ENCODE data around the gene ADORA2A. TPM values are rescaled to one million over a fixed set of nuclear protein-coding genes. Genes with fewer than 3 reads are reported as not detected.
A peak's percentile ranks its signal among the peaks of the same experiment; 100 is the strongest.

Gene ADORA2A
- total RNA-seq, 2 experiments from 2014 or later = 37.6 to 38.0 TPM

GRCh38 chr22:24440270-24440717 lies 12.9 kb downstream of the ADORA2A start:
- intact Hi-C loops (cut with micrococcal nuclease) = no loop called here

GRCh38 chr22:24440718-24441405 lies 13.5 kb downstream of the ADORA2A start:
- peak overlapping the region; percentile 6 for H3K27ac Mint-ChIP-seq
- no peaks in the 10 kb centered on the region for H3K9me3 Mint-ChIP-seq

More at GRCh38 chr22:24440270-24440717, 12.9 kb downstream of the ADORA2A start:
- peaks cover 49% of the 10 kb centered on the region for H3K36me3 Mint-ChIP-seq (ENCODE audit: low read depth)
- no peak overlapping the region for H3K4me3 Mint-ChIP-seq
- peaks cover 83% of the 10 kb centered on the region for H3K4me1 Mint-ChIP-seq (ENCODE audit: low read depth)
- no peaks in the 10 kb centered on the region for H3K9me3 Mint-ChIP-seq
- CTCF ChIA-PET = no interaction called here
- H3K27ac Mint-ChIP-seq = peak overlapping the region; percentile 6
- H3K27me3 Mint-ChIP-seq (ENCODE audit: low read depth) = no peaks in the 10 kb centered on the region
- no peak for DNase-seq

DNA sequence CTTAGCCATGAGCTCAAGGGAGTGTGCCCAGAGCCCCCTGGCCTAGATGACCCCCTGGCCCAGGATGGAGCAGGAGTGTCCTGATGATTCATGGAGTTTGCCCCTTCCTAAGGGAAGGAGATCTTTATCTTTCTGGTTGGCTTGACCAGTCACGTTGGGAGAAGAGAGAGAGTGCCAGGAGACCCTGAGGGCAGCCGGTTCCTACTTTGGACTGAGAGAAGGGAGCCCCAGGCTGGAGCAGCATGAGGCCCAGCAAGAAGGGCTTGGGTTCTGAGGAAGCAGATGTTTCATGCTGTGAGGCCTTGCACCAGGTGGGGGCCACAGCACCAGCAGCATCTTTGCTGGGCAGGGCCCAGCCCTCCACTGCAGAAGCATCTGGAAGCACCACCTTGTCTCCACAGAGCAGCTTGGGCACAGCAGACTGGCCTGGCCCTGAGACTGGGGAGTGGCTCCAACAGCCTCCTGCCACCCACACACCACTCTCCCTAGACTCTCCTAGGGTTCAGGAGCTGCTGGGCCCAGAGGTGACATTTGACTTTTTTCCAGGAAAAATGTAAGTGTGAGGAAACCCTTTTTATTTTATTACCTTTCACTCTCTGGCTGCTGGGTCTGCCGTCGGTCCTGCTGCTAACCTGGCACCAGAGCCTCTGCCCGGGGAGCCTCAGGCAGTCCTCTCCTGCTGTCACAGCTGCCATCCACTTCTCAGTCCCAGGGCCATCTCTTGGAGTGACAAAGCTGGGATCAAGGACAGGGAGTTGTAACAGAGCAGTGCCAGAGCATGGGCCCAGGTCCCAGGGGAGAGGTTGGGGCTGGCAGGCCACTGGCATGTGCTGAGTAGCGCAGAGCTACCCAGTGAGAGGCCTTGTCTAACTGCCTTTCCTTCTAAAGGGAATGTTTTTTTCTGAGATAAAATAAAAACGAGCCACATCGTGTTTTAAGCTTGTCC lies 14.3 kb downstream of the ADORA2A start:
- no peaks in the 10 kb centered on the region for H3K27me3 Mint-ChIP-seq (ENCODE audit: low read depth)
- CTCF ChIA-PET = interaction anchor here (0.6 to 1.1 kb wide), 3 partner anchors 14 to 361 kb away, joined by 3 to 4 read pairs (median 3); no protein-coding TSS in a partner anchor
- H3K9me3 Mint-ChIP-seq = no peaks in the 10 kb centered on the region
- peaks cover 45% of the 10 kb centered on the region for H3K36me3 Mint-ChIP-seq (ENCODE audit: low read depth)
- peaks cover 81% of the 10 kb centered on the region for H3K4me1 Mint-ChIP-seq (ENCODE audit: low read depth)
- no peak overlapping the region for H3K4me3 Mint-ChIP-seq
- no peak for DNase-seq
- peak overlapping the region; percentile 34 for H3K27ac Mint-ChIP-seq
- intact Hi-C loops (cut with micrococcal nuclease) = no loop called here

More at GRCh38 chr22:24440718-24441405, 13.5 kb downstream of the ADORA2A start:
- CTCF ChIA-PET = interaction anchor here (0.6 to 1.1 kb wide), 2 partner anchors 13 to 94 kb away, joined by 3 read pairs; no protein-coding TSS in a partner anchor
- intact Hi-C loops (cut with micrococcal nuclease) = no loop called here
- Mint-ChIP-seq H3K27me3 (ENCODE audit: low read depth) (no peaks in the 10 kb centered on the region), H3K4me1 (ENCODE audit: low read depth) (peaks cover 83% of the 10 kb centered on the region), H3K36me3 (ENCODE audit: low read depth) (peaks cover 48% of the 10 kb centered on the region), H3K4me3 (no peak overlapping the region)
- DNase-seq = no peak

DNA sequence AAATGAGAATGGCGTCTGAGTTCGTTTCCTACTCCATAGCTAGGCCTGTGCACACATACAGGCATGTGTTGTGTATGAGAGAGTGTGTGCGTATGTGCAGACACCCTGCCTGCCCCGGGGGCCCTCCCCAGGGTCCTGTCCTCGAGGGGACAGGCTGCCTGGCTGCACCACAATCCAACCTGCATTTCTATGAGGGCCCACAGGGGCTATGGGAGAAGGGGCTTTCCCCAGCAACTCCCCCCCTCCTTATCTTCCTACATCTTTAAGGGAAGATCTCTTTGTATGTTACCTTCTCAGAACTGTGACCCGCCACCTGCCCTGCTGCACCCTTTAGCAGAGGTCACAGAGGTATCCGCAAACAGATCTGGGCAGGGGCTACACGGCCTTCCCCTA lies 14.9 kb downstream of the ADORA2A start:
- peaks cover 75% of the 10 kb centered on the region for H3K4me1 Mint-ChIP-seq (ENCODE audit: low read depth)
- no peaks in the 10 kb centered on the region for H3K9me3 Mint-ChIP-seq
- intact Hi-C loops (cut with micrococcal nuclease) = no loop called here
- H3K27ac Mint-ChIP-seq = peak overlapping the region; percentile 46
- CTCF ChIA-PET = no interaction called here
- H3K27me3 Mint-ChIP-seq (ENCODE audit: low read depth) = no peaks in the 10 kb centered on the region
- no peak overlapping the region for H3K4me3 Mint-ChIP-seq
- DNase-seq = no peak
- peaks cover 42% of the 10 kb centered on the region for H3K36me3 Mint-ChIP-seq (ENCODE audit: low read depth)

DNA sequence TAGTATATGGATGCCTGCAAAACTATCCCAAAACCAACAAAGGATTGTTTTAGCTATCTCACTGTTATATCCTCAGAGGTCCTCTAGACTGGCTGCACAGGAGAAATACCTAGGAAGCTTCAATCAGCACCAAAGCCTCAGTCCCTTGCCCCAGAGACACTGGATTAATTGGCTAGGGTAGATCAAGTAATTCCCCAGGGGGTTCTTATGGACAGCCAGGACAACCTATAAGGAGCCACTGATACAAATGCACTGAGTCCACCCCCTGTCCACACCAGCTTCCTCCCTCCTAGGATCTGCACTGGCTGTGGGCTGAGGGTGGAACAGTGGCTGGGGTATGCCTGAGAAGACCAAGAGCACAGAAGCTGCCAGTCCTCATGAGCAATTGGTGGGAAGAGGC lies 16.3 kb downstream of the ADORA2A start:
- no peak overlapping the region for H3K4me3 Mint-ChIP-seq
- H3K4me1 Mint-ChIP-seq (ENCODE audit: low read depth) = peaks cover 62% of the 10 kb centered on the region
- H3K9me3 Mint-ChIP-seq = no peaks in the 10 kb centered on the region

DNA sequence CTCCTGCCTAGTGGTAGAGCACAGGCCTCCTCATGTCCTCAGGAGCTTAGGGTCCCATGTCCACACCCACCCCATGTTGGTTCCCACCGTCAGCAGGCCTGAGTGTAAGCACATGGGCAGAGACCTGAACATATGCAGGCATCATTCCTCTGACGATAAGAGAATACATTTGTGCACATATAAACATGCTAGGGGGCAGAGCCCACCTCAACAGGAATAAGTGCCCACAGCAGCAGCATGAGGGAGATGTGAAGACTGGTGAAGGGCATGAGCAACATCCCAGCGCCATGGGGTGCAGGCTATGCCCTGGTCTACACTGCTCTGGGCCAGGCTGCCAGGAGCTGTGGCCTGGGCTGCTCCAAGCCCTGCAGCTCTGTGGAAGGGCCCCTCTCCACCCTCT lies 16.9 kb downstream of the ADORA2A start:
- H3K27ac Mint-ChIP-seq = peak overlapping the region; percentile 35
- no peaks in the 10 kb centered on the region for H3K27me3 Mint-ChIP-seq (ENCODE audit: low read depth)
- intact Hi-C loops (cut with micrococcal nuclease) = no loop called here
- H3K9me3 Mint-ChIP-seq = no peaks in the 10 kb centered on the region
- DNase-seq = no peak
- peaks cover 33% of the 10 kb centered on the region for H3K36me3 Mint-ChIP-seq (ENCODE audit: low read depth)
- CTCF ChIA-PET = interaction anchor here (0.5 to 1.2 kb wide), 3 partner anchors 21 to 62 kb away, joined by 3 to 5 read pairs (median 3); no protein-coding TSS in a partner anchor
- peaks cover 58% of the 10 kb centered on the region for H3K4me1 Mint-ChIP-seq (ENCODE audit: low read depth)
- H3K4me3 Mint-ChIP-seq = no peak overlapping the region

More for the DNA sequence above, 16.3 kb downstream of the ADORA2A start:
- intact Hi-C loops (cut with micrococcal nuclease) = no loop called here
- Mint-ChIP-seq H3K27me3 (ENCODE audit: low read depth) (no peaks in the 10 kb centered on the region), H3K36me3 (ENCODE audit: low read depth) (peaks cover 35% of the 10 kb centered on the region), H3K27ac (no peak overlapping the region)
- CTCF ChIA-PET = interaction anchor here (0.5 to 1.2 kb wide), 3 partner anchors 20 to 62 kb away, joined by 3 to 5 read pairs (median 3); no protein-coding TSS in a partner anchor
- DNase-seq = no peak

- no peak for DNase-seq
- Mint-ChIP-seq H3K4me3 (no peak overlapping the region), H3K27me3 (ENCODE audit: low read depth) (no peaks in the 10 kb centered on the region), H3K36me3 (ENCODE audit: low read depth) (peaks cover 30% of the 10 kb centered on the region), H3K9me3 (no peaks in the 10 kb centered on the region), H3K27ac (peak overlapping the region; percentile 37), H3K4me1 (ENCODE audit: low read depth) (peaks cover 52% of the 10 kb centered on the region)
- CTCF ChIA-PET = interaction anchor here (0.9 to 1.2 kb wide), 2 partner anchors 16 to 58 kb away, joined by 3 read pairs; no protein-coding TSS in a partner anchor
- intact Hi-C loops (cut with micrococcal nuclease) = loop anchor here (1.0 kb wide), 1 partner anchor 11 kb away; no protein-coding TSS in a partner anchor
These were observed 17.5 kb downstream of the ADORA2A start for GRCh38 chr22:24444729-24445466.

GRCh38 chr22:24445481-24446259 lies 18.3 kb downstream of the ADORA2A start:
- peak; percentile 63 for DNase-seq
- Mint-ChIP-seq H3K4me3 (no peak overlapping the region), H3K9me3 (no peaks in the 10 kb centered on the region), H3K4me1 (ENCODE audit: low read depth) (peaks cover 45% of the 10 kb centered on the region), H3K36me3 (ENCODE audit: low read depth) (peaks cover 27% of the 10 kb centered on the region), H3K27me3 (ENCODE audit: low read depth) (no peaks in the 10 kb centered on the region), H3K27ac (peak overlapping the region; percentile 37)
- CTCF ChIA-PET = interaction anchor here (0.9 to 1.0 kb wide), 2 partner anchors 15 to 215 kb away, joined by 3 read pairs; no protein-coding TSS in a partner anchor
- intact Hi-C loops (cut with micrococcal nuclease) = loop anchor here (1.0 kb wide), 1 partner anchor 11 kb away; no protein-coding TSS in a partner anchor

DNA sequence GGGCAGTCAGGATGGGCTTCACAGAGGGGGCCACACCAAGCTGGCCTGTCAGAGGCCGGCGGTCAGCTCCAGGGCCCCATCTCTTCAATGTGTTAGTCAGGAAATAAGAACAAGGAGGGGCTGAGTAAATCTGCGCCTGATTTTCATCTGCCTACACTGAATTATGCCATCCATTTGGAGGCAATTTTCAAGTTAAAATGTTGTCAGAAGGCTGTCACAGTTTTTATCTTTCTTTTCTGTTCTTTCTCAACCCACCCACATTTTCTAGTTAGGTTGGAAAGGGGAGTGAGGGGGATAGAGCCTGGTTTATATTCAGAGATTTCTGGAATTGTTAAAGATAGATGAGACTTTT lies 18.8 kb downstream of the ADORA2A start:
- CTCF ChIA-PET = interaction anchor here (1.0 kb wide), 1 partner anchor 215 kb away, joined by 3 read pairs; no protein-coding TSS in a partner anchor
- Mint-ChIP-seq H3K9me3 (peaks cover 1% of the 10 kb centered on the region), H3K4me1 (ENCODE audit: low read depth) (peaks cover 40% of the 10 kb centered on the region), H3K27ac (no peak overlapping the region), H3K4me3 (no peak overlapping the region), H3K36me3 (ENCODE audit: low read depth) (peaks cover 21% of the 10 kb centered on the region), H3K27me3 (ENCODE audit: low read depth) (no peaks in the 10 kb centered on the region)
- DNase-seq = no peak
- intact Hi-C loops (cut with micrococcal nuclease) = no loop called here

DNA sequence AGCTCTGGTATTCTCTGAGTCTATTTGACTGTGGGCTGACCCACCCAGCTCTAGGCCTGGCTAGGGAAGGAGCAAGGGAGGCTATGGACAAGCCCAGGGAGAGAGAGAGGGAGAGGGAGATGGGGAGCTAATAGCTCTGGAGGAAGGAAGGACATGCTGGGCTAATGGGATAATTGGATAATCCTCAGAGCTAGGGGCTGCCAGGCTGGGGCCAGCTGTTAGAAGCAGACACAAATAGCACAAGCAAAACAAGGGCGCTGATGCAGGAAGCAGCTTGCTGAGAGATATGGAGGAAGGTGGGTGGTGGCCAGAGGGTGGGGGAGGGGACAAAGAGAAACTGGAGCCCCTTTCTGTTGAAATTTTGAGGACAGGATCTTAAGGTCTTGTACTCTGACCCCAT lies 23.2 kb downstream of the ADORA2A start:
- DNase-seq = no peak
- no peak overlapping the region for H3K4me3 Mint-ChIP-seq
- intact Hi-C loops (cut with micrococcal nuclease) = no loop called here
- CTCF ChIA-PET = interaction anchor here (0.6 kb wide), 1 partner anchor 31 kb away, joined by 3 read pairs; no protein-coding TSS in a partner anchor
- peaks cover 3% of the 10 kb centered on the region for H3K9me3 Mint-ChIP-seq
- no peaks in the 10 kb centered on the region for H3K36me3 Mint-ChIP-seq (ENCODE audit: low read depth)
- peaks cover 9% of the 10 kb centered on the region for H3K4me1 Mint-ChIP-seq (ENCODE audit: low read depth)
- no peaks in the 10 kb centered on the region for H3K27me3 Mint-ChIP-seq (ENCODE audit: low read depth)
- no peak overlapping the region for H3K27ac Mint-ChIP-seq

GRCh38 chr22:24451162-24451561 lies 23.8 kb downstream of the ADORA2A start:
- Mint-ChIP-seq H3K4me1 (ENCODE audit: low read depth) (peaks cover 3% of the 10 kb centered on the region), H3K27ac (no peak overlapping the region), H3K27me3 (ENCODE audit: low read depth) (no peaks in the 10 kb centered on the region), H3K9me3 (peaks cover 3% of the 10 kb centered on the region), H3K36me3 (ENCODE audit: low read depth) (no peaks in the 10 kb centered on the region), H3K4me3 (no peak overlapping the region)
- CTCF ChIA-PET = interaction anchor here (0.6 kb wide), 1 partner anchor 30 kb away, joined by 3 read pairs; no protein-coding TSS in a partner anchor
- intact Hi-C loops (cut with micrococcal nuclease) = no loop called here
- DNase-seq = no peak

All from activated naive CD4-positive, alpha-beta T cell treated with anti-CD3 and anti-CD28 coated beads for 36 hours (primary cell).